Nephron (organoid): ENCODE measurements around the gene TRPV6.

ENCODE experiments used
- H3K27ac Mint-ChIP-seq, 3 experiments: 2 replicates each; pipeline ENCODE4 v1.8.0; 2020; ENCODE audit warnings: mixed read lengths in 3 of 3, mild to moderate bottlenecking in 2 of 3, moderate library complexity in 1 of 3
- H3K27me3 Mint-ChIP-seq: 2 replicates; pipeline ENCODE4 v1.8.0; 2021; ENCODE audit warnings: low read depth, mild to moderate bottlenecking, moderate library complexity, mixed read lengths
- H3K36me3 Mint-ChIP-seq: 2 replicates; pipeline ENCODE4 v1.8.0; 2020; ENCODE audit warnings: low read depth, mixed read lengths
- H3K4me1 Mint-ChIP-seq: 2 replicates; pipeline ENCODE4 v1.8.0; 2020; ENCODE audit warnings: mixed read lengths
- H3K4me3 Mint-ChIP-seq, 3 experiments: 2 replicates each; pipeline ENCODE4 v1.8.0; 2020; ENCODE audit warnings: mild to moderate bottlenecking in 3 of 3, mixed read lengths in 3 of 3, moderate library complexity in 2 of 3
- H3K9me3 Mint-ChIP-seq: 2 replicates; pipeline ENCODE4 v1.8.0; 2020; ENCODE audit warnings: mixed read lengths
- TF ChIP-seq, protein P1 (sequence below), 3 experiments: fragments of 200-600 bp; sonication (generic); IDR thresholded peaks; one replicate each; pipeline ENCODE4 v1.5.0; 2021; ENCODE audit warnings: antibody characterized with exemption in 3 of 3; ENCODE audit not compliant: unreplicated experiment in 3 of 3

The TRPV6 gene

DNA sequence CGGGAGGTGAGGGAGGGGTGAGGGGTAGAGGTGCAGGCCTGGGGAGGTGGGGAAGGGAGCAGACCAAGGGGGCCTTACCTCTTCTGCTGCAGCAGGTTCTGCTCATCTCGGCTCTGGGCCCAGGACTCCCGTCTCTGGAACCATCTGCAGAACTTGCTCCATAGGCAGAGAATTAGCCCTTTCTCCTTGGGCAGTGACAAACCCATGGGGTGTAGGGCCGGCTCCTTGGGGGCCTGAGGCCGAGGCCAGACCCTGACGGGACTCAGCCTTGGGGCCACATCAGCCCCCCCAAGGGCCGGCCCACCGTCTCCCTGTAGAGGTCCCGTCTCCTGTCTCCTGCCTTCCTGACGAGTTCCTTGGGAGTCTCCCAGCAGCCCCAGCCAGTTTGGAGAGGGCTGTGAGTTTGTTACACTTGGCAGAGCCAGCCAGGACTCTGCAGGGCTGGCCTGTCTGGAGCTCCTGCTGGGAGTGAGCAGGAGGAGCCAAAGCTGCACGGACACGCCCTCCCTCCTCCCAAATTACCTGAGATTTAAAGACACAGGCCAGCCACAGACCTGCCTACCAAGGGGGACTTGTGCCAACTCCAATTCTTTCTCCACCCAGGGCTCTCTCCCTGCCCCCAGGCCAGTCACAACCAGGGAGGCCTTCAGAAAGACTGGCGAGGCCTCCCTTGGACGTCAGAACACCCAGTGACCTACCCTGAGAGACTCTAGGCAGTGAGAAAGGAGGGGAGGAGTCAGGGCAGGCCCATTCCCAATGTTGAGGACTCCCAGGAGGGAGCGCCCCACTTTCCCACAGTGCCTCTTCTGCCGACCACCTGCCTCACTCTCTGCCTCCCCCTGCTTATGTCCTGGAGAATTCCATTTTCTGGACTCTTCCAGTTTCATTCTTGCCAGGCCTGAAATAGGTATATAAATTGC, at the start of gene TRPV6:
TRPV6 (minus strand) TSS at position 435 of the 920 bp plus-strand sequence.
- TF ChIP-seq, protein P1, sequence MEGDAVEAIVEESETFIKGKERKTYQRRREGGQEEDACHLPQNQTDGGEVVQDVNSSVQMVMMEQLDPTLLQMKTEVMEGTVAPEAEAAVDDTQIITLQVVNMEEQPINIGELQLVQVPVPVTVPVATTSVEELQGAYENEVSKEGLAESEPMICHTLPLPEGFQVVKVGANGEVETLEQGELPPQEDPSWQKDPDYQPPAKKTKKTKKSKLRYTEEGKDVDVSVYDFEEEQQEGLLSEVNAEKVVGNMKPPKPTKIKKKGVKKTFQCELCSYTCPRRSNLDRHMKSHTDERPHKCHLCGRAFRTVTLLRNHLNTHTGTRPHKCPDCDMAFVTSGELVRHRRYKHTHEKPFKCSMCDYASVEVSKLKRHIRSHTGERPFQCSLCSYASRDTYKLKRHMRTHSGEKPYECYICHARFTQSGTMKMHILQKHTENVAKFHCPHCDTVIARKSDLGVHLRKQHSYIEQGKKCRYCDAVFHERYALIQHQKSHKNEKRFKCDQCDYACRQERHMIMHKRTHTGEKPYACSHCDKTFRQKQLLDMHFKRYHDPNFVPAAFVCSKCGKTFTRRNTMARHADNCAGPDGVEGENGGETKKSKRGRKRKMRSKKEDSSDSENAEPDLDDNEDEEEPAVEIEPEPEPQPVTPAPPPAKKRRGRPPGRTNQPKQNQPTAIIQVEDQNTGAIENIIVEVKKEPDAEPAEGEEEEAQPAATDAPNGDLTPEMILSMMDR (IDR thresholded peaks at IDR 0.05; ENCODE audit: unreplicated experiment in 3 of 3): no peak
- Mint-ChIP-seq H3K4me3 (peak within 1 kb of the TSS in 2 of 3 experiments; percentile 47 to 77), H3K27me3 (peaks cover 6% of the 10 kb centered on the region), H3K36me3 (no peaks in the 10 kb centered on the region), H3K27ac (peak within 1 kb of the TSS; percentile 33 to 79 (median 69)), H3K9me3 (no peaks in the 10 kb centered on the region), H3K4me1 (no peaks in the 10 kb centered on the region)

DNA sequence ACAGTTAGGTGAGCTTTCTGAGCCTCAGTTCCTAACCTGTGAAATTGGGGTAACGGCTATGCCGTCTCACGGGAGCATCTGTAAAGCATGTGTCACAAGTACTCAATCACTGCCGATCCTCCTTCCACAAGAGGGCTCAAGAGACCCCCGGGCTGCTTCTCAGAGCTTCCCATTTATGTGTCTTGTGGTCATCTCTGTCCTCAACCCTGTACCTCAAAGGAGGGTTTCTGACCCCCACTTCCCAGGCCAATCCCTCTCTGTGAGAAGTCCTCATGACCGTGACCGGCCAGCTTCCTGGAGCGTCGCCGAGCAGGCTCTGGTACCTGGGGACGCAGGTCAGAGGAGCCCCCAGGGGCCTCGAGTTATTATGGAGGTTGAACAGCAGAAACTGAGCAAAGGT, 48.5 kb upstream of the TRPV6 start:
- Mint-ChIP-seq H3K4me3 (no peak overlapping the region), H3K27me3 (peaks cover 12% of the 10 kb centered on the region), H3K27ac (no peak overlapping the region), H3K9me3 (no peaks in the 10 kb centered on the region), H3K36me3 (no peaks in the 10 kb centered on the region), H3K4me1 (no peaks in the 10 kb centered on the region)
- TF ChIP-seq, protein P1 (IDR thresholded peaks at IDR 0.05; ENCODE audit: unreplicated experiment in 3 of 3): no peak

DNA sequence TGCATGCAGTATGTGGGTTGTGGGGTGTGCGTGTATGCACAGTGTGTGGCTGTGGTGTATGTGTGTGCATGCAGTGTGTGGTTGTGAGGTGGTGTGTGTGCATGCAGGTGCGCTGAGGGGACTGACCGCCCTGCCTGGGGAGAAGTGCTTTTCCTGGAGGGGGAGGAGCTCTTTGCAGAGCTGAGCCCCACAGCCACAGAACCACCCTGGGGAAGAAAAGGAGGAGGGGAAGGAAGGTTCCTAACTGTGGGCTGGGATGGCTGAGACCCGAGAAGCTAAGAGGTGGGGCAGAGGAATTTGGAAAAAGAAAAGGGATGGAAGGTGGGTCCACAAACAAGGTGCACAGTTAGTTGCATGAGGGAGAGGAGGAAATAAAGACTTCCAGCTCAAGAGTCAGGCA, 48.1 kb upstream of the TRPV6 start, which contains the start of gene TRPV5:
TRPV5 (minus strand) TSS at position 123 of the 400 bp plus-strand sequence. CDS start 287 bp downstream, outside the sequence.
- no peaks in the 10 kb centered on the region for H3K4me1 Mint-ChIP-seq
- no peaks in the 10 kb centered on the region for H3K36me3 Mint-ChIP-seq
- no peak within 1 kb of the TSS for H3K27ac Mint-ChIP-seq
- H3K27me3 Mint-ChIP-seq: peaks cover 12% of the 10 kb centered on the region
- no peak within 1 kb of the TSS for H3K4me3 Mint-ChIP-seq
- TF ChIP-seq, protein P1 (IDR thresholded peaks at IDR 0.05; ENCODE audit: unreplicated experiment in 3 of 3): no peak
- H3K9me3 Mint-ChIP-seq: no peaks in the 10 kb centered on the region

DNA sequence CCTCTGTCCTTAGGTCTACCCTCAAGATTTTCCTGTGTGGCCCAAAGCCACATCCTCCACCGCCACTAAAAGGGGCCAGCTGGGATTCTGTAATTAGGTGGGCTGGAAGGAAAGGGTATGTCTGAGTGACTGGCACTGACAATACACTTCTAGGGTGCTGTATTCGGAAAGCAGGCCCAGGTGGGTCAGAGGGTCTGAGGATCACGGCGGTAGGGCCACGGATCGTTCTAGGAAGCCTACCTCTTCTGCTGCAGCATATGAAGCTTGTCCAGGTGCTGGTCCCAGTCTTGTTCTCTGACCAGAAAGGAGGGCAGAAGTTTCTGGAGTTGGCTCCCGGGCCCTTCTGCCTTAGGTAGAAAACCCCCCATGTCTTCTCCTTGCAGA, 47.5 kb upstream of the TRPV6 start:
- H3K4me3 Mint-ChIP-seq: no peak overlapping the region
- H3K9me3 Mint-ChIP-seq: no peaks in the 10 kb centered on the region
- H3K27ac Mint-ChIP-seq: no peak overlapping the region
- TF ChIP-seq, protein P1 (IDR thresholded peaks at IDR 0.05; ENCODE audit: unreplicated experiment in 3 of 3): no peak
- H3K36me3 Mint-ChIP-seq: no peaks in the 10 kb centered on the region
- peaks cover 16% of the 10 kb centered on the region for H3K27me3 Mint-ChIP-seq
- no peaks in the 10 kb centered on the region for H3K4me1 Mint-ChIP-seq

DNA sequence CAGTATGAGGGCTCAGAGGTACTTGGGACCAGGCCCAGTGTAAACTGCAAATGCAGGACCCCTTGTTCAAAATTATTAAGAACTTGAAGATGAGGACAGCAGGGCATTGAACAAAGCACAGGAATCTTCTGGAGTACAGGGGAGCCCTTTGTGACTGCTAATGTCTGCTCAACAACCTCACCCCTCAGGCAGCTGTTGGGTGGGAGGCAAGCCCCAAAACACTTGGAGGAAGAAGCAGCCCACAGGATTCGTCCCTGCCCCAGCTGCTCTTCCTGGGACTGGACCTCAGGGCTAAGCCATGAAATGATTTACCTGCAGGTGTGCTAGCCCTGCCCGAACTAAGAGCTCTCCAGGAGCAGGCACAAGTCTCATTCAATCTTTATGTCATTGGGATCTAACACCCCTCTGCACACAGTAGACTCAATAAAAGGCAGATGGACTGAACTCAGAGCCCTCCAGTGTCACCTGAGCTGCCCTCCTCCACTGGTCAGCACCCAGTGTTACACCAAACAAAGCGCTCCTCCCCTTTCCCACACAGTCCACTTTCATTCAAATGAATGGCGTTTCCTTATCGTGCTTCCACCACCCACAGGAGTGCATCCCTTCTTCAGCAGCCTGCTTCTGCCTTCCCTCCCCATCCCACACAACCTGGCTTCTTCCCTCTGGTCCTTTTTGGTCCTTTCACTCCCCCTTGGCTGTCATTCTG, 47.0 kb upstream of the TRPV6 start:
- Mint-ChIP-seq H3K4me3 (no peak overlapping the region), H3K27me3 (peaks cover 18% of the 10 kb centered on the region)

More for the DNA sequence above, 47.0 kb upstream of the TRPV6 start:
- no peak overlapping the region for H3K27ac Mint-ChIP-seq
- no peaks in the 10 kb centered on the region for H3K4me1 Mint-ChIP-seq
- H3K9me3 Mint-ChIP-seq: no peaks in the 10 kb centered on the region
- TF ChIP-seq, protein P1 (IDR thresholded peaks at IDR 0.05; ENCODE audit: unreplicated experiment in 3 of 3): no peak
- H3K36me3 Mint-ChIP-seq: no peaks in the 10 kb centered on the region
